ENCODE results near the gene RFX3.

DNA sequence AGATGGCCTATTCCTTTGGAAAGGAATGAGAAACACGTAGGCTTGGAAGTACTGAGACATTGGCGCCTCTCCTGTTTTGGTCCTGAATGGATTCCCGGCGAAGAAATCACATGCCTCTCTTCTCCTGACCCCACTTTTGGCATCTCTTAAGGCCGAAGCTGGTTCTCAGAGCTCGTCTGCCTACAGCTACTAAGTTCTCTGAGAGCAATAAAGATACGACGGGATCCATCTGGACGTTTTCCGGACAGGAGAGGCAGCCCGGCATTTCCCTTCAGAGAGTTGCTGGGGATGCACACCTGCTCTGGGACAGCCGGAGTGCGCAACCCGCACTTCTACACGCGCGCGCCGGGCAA is 345.1 kb downstream of the RFX3 start:
- TF ChIP-seq, protein P1, sequence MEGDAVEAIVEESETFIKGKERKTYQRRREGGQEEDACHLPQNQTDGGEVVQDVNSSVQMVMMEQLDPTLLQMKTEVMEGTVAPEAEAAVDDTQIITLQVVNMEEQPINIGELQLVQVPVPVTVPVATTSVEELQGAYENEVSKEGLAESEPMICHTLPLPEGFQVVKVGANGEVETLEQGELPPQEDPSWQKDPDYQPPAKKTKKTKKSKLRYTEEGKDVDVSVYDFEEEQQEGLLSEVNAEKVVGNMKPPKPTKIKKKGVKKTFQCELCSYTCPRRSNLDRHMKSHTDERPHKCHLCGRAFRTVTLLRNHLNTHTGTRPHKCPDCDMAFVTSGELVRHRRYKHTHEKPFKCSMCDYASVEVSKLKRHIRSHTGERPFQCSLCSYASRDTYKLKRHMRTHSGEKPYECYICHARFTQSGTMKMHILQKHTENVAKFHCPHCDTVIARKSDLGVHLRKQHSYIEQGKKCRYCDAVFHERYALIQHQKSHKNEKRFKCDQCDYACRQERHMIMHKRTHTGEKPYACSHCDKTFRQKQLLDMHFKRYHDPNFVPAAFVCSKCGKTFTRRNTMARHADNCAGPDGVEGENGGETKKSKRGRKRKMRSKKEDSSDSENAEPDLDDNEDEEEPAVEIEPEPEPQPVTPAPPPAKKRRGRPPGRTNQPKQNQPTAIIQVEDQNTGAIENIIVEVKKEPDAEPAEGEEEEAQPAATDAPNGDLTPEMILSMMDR (IDR thresholded peaks at IDR 0.05), result no peak
- no peak for TF ChIP-seq POLR2A (IDR thresholded peaks at IDR 0.05)

Measured in esophagus squamous epithelium (tissue), 4 donors.